Measurements from ENCODE around the gene FGD4.

Gene FGD4

GRCh38 chr12:32407795-32408194 lies 8.4 kb downstream of the FGD4 start:
- no peak for DNase-seq (ENCODE audit: low read depth)

DNA sequence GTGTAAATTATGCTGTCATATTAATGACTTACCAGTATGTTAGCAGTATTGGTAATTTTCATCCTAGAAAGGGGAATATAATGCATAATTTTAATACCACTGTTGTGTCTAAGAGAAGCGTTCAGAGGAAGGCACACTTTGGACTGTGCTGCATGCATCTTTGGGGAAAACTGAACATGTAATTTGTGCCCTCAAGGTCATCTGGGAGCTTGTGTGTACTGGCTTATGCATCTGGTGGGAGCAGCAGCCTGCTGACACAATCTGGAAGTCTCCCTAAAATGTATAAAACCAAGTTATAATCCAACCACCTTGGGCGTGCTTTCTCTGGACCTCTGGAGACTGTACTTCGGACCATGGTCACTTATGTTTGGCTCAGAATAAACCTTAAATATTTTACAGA lies 14.1 kb downstream of the FGD4 start:
- DNase-seq (ENCODE audit: low read depth), result no peak

DNA sequence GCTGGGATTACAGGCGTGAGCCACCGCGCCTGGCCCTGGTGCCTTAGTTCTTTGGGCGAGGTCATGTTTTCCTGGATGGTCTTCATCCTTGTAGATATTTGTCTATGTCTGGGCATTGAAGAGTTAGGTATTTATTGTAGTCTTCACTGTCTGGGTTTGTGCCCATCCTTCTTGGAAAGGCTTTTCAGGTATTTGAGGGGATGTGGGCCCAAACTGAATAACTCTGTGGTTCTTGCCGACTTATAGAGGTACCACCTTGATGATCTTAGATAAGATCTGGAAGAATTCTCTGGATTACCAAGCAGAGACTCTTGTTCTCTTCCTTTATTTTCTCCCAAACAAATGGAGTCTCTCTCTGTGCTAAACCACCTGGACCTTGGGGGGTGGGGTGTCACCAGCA lies 18.9 kb downstream of the FGD4 start:
- DNase-seq (ENCODE audit: low read depth), result no peak

- no peak for DNase-seq (ENCODE audit: low read depth)
Measured at GRCh38 chr12:32418903-32419519, 19.7 kb downstream of the FGD4 start.

GRCh38 chr12:32419520-32419960 lies 20.2 kb downstream of the FGD4 start:
- peak; percentile 83 for DNase-seq (ENCODE audit: low read depth)

- DNase-seq (ENCODE audit: low read depth), result no peak
Measured at GRCh38 chr12:32420356-32420755, 21.0 kb downstream of the FGD4 start.

DNA sequence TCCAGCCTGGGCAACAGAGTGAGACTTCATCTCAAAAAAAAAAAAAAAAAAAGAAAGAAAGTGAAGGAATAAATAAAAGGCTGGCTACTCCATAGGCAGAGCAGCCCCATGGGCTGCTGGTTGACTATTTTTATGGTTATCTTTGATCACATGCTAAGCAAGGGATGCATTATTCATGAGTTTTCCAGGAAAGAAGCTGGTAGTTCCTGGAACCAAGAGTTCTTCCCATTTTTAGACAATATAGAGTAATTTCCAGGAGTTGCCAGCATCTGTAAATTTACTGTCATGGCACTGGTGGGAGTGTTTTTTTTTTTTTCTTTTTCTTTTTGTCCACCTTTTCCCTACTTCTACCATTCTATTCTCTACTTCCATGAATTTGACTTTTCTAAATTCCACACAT lies 24.2 kb downstream of the FGD4 start:
- DNase-seq (ENCODE audit: low read depth), result no peak

- DNase-seq (ENCODE audit: low read depth), result no peak
Measured at GRCh38 chr12:32431025-32431424, 31.7 kb downstream of the FGD4 start.

DNA sequence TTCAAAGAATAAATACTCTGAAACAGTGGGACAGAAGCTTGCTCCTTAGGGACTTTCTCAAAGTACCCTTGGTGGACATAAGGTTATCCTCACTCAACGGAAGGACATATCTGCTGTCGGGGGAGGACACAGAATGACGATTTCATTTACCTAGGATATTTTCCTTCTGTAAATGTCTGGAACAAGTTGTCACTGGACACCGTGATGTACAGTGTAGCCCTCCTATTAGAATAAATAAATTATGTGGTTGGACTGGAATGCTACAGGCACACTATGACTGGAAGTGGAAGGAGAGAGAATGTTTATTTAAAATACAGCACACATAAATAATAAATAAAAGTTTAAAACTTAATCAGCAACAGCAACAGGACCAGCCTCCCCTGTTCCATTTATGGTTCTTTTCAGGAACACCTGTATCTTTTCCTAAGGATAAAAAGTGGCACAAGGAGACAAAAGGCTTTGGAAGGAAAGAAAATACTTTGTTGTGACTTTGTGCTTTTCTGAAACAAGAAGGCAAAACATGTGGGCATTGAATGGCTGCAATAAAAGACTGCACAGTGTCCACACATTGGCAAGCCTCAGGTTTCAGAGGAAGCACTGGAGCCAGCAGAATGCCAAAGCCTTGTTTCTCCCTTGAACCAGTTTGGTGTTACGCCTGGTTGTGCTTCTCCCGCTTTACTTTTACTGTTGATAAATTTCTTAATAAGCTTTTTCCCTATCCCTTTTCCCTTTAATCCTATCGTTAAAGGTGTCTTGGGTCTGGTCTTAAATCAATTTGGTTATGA lies 36.8 kb downstream of the FGD4 start:
- no peak for DNase-seq (ENCODE audit: low read depth)

DNA sequence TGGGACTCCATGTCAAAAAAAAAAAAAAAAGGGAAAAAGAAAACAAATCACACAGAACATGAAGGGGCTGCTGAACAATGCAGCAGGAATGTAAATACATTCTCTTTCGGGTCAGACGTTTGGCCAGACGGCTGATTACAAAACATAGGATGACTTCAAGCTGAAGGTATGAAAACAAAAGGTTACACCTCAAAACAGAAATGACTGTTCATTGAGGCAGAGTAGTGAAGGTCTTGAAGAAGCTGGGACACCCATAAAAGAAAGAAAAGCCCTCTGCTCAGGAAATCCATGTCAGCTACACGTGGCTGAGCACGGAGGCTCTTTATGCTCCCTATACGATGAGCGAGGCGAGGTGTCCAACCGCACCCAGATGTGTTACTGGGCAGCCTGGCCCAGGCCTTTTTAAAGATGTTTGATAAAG lies 37.7 kb downstream of the FGD4 start:
- peak; percentile 98 for DNase-seq (ENCODE audit: low read depth)

DNA sequence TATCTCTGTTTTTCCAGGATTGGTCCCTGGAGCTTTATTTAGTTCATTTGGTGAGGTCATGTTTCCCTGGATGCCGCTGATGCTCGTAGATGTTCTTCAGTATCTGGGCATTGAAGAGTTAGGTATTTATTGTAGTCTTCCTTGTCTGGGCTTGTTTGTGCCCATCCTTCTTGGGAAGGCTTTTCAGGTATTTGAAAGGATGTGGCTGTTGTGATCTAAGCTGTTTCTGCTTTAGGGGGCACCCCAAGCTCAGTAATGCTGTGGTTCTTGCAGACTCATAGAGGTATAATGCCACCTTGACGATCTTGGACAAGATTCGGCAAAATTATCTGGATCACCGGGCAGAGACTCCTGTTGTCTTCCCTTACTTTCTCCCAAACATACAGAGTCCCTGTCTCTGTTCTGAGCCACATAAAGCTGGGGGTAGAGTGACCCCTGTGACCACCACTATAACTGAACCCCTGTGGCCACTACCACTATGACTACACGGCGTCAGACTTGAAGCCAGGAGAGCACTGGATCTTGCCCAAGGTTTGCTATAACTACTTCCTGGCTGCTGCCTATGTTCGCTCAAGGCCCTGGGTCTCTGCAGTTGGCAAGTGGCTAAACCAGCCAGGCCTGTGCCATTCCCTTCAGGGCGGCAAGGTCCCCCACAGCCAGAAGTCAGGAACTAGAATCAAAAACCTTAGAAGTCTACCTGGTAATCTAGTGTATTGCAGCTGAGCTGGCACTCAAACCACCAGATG lies 40.9 kb downstream of the FGD4 start:
- DNase-seq (ENCODE audit: low read depth), result no peak

DNA sequence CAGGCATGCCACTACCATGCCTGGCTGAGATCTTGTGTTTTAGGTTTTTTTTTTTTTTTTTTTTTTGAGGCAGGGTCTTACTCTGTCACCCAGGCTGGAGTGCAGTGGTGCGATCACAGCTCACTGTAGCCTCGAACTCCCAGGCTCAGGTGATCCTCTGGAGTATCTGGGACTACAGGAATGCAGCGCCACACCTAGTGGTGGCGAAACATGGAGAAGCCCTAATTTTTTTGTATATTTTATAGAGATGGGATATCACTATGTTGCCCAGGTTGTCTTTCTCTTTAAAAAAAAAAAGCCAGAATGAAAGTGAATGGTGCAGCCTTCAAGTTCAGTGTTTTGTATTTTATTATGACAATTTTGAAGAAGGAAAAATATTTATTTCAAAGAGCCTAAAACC lies 44.1 kb downstream of the FGD4 start:
- no peak for DNase-seq (ENCODE audit: low read depth)

DNA sequence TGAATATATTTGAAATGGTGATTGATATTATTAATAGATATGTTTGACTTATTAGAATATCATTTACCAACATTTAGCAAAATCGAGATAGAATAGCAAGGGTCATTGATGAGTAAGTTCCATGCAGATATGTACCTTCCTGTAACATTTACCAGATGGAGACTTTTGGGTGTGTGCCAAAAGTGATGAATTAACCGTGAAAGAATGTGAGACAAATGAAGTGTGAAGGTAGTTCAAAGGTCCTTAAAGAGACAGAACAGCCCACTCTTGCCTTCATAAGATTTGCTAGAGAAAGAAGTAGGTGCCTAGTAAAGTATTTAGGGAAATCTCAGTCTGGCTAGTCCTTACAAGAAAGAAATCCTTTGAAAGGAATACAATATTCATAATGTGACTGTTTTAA lies 45.5 kb downstream of the FGD4 start:
- DNase-seq (ENCODE audit: low read depth), result peak; percentile 95

DNA sequence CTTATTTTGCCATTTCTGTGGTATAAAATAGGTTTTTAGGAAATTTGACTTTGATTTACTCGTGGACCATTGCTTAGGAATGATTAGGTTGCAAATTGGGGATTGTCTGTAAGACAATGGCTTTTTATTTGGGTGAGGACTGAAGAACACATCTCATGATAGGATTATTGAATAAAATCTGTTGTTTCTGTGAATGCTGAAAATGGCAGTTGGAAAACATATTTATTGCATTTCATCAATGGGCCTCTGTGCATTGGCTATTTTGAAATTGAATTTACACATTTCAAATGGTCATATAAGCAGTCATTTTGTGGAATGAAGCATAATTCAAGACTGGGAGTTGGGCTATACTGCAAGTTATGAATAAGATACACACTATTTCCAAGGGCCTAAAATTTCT lies 46.0 kb downstream of the FGD4 start:
- no peak for DNase-seq (ENCODE audit: low read depth)

DNA sequence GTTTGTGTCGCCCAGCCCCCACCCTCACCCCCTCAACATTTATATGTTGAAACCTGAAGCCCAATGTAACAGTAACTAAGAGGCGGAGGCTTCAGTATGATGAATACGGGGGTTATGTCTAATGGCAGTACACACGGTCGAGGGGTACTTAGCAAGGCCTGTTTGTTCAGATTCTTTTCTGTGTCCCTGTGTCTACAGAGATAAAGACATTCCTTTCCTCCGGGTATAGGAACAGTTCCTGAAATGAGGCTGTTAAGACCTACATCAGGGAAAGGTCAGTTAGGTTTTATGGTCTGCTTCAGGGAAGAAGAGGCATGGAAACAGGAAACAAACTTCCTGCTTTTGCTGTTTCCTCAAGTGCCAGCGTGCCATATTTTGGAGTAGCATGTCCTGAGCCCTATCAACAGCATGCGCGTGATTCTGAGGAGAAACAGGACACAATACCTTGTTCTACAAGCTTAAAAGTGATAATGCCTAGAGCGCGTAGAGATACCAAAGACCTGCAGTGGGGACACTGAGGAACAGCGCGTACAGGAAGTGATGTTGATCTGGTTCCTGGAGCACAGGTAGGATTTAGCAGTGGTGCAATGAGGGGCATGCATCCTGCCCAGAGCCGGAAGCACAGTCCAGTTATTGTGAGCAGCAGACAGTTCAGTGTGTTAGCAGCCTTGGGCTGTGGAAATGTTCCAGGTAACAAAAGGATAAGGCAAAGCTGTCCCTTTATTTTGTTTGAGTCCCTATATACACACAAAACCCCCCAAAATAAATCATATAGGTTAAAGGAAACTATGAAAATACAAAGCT lies 47.2 kb downstream of the FGD4 start:
- DNase-seq (ENCODE audit: low read depth), result no peak

DNA sequence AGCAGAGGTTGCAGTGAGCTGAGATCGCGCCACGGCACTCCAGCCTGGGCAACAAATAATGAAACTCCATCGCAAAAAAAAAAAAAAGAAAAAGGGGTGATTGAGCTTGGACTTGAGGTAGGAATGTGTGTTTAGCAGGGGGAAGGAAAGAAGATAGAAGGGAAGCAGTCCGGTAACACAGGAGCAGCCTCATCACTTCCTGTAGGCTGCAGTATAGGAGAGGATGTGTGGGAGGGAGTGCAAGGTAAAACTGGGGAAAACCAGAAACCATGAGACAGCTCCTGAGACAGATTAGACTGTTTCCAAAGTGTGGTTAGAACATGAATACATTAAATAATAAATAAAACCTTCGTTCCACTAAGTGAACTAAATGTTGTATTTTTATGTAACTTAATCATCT lies 49.2 kb downstream of the FGD4 start:
- DNase-seq (ENCODE audit: low read depth), result peak; percentile 82

DNA sequence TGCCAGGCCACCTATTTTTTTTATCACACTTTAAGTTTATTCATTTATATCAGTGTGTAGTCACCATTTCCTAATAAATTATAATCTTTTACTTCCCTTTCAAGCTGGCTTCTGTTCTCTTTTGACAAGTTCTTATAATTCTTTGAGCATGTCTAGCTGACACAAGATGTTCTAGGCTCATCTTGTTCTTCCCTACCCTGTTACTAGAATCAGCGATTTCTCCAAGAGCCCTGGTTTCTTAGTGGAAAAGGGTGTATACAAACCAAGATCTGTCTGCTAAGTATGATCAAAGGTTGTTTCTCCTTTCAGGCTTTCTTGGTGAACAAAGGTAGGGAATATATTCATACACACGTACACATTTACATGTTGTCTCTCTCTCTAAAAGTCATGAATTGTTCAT lies 51.0 kb downstream of the FGD4 start:
- DNase-seq (ENCODE audit: low read depth), result no peak

DNA sequence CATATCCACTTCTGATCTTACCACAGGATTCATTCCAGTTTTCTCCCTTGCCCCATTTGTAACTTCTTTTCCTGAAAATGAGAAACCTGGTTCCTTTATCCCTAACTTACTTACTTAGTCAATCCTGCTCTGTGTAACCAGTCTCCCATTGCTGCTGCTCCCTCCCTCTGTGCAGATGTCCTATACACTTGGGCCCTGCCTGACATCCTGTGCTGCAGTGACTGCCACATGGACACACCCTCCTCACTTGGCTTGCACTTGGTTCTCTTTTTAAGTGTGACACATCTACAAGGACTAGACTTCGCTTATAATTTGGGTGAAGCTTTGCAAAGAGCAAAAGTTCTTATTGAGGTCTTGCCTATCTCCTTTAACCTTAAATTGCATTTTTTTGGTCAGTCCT lies 51.4 kb downstream of the FGD4 start:
- no peak for DNase-seq (ENCODE audit: low read depth)

DNA sequence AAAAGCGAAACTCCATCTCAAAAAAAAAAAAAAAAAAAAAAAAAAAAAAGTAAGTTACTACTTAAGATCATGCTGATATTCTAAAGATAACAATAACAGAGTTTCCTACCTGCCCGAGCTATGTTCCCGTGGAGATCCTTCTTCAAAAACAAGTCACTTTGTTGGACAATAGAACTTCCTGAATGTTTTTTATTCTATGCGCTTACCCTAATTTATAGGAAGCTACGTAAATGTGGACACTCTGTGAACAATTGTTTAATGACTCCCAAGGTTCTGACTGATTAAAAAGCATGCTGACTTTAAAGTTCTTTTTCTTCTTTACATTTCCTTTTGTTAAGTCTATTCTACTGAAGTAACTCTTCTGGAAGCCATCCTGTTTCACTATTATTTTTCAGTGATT lies 52.5 kb downstream of the FGD4 start:
- no peak for DNase-seq (ENCODE audit: low read depth)

GRCh38 chr12:32454075-32454474 lies 54.7 kb downstream of the FGD4 start:
- DNase-seq (ENCODE audit: low read depth), result peak; percentile 92

GRCh38 chr12:32454866-32455265 lies 55.5 kb downstream of the FGD4 start:
- DNase-seq (ENCODE audit: low read depth), result no peak

DNA sequence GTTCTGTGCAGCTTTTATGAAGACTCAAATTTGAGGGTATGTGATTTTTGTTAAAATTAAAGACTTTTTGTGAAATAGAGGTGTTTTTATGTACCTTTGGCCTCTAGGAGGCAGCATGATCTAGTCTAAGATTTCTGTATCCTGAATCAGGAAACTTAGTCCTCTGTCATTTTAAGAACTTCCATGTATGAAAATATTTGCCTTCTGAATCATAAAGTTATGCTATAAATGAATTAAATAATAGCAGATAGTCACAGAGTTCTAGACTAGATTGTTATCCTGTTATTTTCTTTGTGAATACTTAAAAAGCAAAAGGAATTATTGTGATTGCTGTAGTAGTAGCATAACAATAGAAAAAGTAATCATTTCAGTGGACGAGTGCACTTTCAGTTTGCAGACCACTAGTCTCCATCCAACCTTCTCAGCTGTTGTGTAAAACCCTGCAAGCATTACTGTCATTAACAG lies 56.3 kb downstream of the FGD4 start:
- peak; percentile 84 for DNase-seq (ENCODE audit: low read depth)
